HG03175 (cell line): ENCODE results near the gene PRAMEF18.
"Not testable (repeated sequence)": the region's sequence is repeated elsewhere in the genome, so short reads cannot be mapped to it uniquely, and the experiment has no call there.

Source experiments
- ATAC-seq: cut with Tn5 transposase; IDR thresholded peaks from one replicate; pipeline ENCODE4 v1.9.1; 2021; ENCODE audit warnings: mild to moderate bottlenecking, moderate library complexity; ENCODE audit not compliant: unreplicated experiment

The PRAMEF18 gene

DNA sequence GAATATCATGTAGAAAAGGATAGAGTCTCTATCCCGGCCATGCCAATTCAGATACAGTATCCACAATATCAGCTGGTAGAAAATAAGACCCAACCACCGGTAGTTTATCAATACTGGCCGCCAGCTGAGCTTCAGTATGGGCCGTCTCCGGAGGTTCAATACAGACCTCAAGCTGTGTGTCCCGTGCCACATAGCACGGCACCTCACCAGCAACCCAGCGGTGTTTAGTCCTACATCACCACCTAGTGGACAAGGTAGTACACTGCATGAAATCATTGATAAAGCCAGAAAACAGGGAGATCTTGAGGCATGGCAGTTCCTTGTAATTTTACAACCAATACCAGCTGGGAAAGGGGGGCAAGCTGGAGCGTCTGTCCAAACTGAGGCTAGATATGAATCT is 17.2 kb downstream of the PRAMEF18 start:
- ATAC-seq, result not testable (repeated sequence)

DNA sequence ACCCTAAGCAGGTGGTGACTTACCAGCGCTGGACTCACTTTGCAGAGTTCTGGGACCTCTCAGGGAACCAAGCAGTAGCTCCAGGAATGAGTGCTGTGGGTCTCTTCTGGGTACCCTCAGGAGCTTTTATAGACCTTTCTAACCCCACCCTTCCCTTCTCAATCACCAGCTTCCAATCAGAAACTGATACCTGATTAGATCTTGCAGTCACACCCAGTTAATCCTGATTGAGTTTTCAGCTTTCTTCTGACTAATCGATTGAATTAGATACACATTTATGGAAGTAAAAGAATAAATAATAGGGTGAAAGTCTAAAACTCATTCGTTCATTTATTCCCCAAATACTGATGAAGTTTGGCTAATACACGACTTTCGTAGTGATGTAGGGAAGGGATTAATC is 24.6 kb downstream of the PRAMEF18 start, which contains the start of gene PRAMEF13:
Gene PRAMEF13 (minus strand): TSS at position 101 of the 400 bp plus-strand sequence. CDS start 1,820 bp downstream, outside the sequence.
- not testable (repeated sequence) for ATAC-seq
